GM20000 (cell line): ENCODE results near the gene TMEM86A.

Experiments
- DNase-seq: peaks from one replicate; pipeline ENCODE4 v3.0.0; 2012; ENCODE audit warnings: low spot score
- TF ChIP-seq, protein P1 (sequence below): IDR thresholded peaks from 2 replicates; pipeline ENCODE4 v1.5.1; 2012; ENCODE audit warnings: mild to moderate bottlenecking, control low read depth; ENCODE audit errors: extremely low read depth, missing control alignments

The TMEM86A gene

DNA sequence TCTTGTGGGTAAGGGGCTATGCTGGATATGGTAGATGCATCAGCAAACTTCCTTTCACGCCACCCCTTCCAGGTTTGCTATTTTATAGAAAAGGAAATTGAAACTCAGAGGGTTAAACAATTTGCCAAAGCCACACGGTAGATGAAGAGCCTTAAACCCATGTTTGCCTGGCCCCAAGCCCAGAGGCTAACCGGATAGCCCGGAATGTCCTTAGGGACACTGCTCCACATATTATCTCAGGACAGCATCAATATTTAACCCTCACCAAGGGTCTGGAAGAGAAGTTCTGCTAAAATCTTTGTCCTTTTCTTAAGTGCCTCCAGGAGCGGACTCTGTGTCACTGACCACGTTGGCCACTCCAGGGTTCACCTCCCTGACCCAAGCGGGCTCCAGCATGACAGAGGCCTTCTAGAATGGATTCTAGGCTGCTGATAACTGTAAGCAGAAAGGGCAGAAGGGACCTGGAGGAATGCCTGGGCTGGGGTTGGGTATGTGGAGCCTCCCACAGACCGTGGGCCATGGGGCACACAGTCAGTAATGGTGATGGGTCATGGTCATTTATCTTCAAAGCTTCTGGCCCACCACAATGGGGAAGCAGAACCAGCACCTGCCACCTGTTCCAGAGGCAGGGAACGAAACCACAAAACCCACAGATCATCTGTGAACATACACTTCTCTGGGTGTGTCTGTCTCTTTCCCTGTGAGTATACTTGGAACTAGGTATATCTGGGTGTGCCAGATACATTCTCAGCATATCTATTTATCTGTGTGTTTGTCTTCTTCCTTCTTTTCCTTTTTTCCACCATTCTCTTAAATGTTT lies 5.4 kb upstream of the TMEM86A start:
- DNase-seq: no peak
- TF ChIP-seq, protein P1, sequence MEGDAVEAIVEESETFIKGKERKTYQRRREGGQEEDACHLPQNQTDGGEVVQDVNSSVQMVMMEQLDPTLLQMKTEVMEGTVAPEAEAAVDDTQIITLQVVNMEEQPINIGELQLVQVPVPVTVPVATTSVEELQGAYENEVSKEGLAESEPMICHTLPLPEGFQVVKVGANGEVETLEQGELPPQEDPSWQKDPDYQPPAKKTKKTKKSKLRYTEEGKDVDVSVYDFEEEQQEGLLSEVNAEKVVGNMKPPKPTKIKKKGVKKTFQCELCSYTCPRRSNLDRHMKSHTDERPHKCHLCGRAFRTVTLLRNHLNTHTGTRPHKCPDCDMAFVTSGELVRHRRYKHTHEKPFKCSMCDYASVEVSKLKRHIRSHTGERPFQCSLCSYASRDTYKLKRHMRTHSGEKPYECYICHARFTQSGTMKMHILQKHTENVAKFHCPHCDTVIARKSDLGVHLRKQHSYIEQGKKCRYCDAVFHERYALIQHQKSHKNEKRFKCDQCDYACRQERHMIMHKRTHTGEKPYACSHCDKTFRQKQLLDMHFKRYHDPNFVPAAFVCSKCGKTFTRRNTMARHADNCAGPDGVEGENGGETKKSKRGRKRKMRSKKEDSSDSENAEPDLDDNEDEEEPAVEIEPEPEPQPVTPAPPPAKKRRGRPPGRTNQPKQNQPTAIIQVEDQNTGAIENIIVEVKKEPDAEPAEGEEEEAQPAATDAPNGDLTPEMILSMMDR: no peak

DNA sequence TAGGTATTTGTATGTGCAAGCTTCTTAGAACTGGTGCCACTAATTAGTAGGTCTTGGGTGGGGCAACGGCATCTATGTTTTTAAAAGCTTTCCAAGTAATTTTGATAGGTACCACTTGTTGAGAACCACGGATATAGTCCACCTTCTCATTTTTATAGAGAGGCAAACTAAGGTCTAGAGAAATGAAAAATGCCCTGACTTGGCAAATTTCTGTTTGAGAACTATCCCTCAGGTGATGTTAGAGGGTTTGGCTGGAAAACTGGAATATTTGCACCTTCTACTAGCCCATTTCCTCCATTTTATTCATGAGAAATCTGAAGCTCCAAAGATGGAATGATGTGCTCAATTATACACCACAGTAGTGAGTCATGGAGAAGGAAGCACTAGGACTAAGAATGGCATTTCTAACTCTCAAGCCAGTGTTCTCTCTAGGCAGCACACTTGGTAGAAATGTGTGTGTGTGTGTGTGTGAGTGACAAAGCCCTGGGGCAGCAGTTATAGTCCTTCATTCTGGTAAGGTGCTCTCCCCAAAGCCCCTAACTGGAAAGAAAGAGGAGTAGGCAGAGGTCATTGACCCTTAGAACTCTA lies 1.8 kb upstream of the TMEM86A start:
- no peak for DNase-seq
- TF ChIP-seq, protein P1: no peak

DNA sequence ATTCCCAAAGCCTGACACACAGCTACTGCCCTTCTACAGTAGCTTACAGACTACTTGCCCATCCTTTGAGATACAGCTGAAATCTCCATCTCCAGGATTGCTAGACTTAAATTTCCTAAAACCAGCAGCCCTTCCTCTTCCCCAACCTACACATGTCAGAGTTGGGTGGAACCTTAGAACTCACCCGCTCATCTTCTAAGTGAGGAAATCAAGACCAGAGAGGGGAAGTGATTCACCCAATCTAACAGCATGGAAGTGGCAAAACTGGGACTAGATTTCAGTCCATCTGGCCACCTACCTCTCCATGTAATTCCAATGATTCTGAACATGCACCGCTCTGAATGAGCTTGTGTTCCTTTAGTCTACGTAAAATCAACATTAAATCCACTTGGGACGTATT lies 1.0 kb upstream of the TMEM86A start:
- TF ChIP-seq, protein P1: no peak
- DNase-seq: peak; percentile 1

DNA sequence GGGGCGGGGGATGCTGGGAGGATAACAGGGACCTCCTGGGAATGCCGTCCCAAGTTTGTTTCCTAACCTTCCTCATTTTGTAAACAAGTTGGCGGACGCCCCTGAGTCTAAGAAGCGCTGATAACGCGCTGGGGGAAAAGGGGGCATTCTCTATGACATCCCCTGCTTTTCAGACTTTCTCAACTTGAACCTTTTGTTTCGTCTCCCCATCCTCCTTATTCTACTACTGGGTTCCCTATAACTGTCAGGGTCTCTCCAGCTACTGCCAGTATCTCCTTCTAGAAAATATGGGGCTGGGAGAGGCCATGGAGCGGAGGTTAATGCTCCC lies 654 bp downstream of the TMEM86A start:
- TF ChIP-seq, protein P1: no peak
- DNase-seq: no peak

DNA sequence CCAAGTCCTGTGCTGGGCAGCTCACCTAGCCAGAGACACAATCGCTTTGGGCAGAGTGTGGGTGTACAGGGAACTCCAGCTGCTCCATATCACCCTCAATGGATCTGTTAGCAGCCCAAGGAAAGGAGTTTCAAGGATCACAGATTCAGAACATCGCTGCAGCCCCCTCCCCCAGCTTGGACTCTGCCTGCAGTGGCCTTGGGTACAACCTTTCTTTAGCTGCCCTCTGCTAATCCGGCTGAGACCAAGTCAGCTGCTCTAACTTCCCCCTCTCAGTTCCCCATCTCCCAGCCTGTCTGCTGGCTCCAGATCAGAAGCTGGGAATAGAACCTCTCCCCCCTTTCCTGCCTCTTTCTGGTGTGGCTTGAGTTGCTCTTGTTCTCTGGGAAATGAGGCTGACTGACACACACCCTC lies 1.3 kb downstream of the TMEM86A start:
- TF ChIP-seq, protein P1: no peak
- no peak for DNase-seq

DNA sequence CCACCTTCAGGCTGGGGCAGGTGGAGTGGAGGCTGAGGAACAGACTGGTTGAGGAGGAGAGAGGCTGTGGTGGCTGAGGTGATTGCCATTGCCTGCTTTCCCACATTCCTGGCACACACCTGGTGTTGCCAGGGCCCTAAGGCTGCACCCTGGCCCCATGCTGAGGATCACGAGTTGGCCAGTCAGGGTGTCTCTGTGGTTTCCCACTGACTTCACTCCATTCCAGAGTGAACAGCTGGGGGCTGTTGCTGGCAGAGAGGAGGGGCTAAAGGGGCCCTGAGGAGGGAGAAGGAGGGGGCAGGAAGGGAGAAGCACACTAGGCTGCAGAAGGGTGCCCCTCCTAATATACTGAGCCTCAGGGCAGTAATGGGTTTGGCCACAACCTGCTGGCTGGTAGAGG lies 1.8 kb downstream of the TMEM86A start:
- TF ChIP-seq, protein P1: no peak
- no peak for DNase-seq

DNA sequence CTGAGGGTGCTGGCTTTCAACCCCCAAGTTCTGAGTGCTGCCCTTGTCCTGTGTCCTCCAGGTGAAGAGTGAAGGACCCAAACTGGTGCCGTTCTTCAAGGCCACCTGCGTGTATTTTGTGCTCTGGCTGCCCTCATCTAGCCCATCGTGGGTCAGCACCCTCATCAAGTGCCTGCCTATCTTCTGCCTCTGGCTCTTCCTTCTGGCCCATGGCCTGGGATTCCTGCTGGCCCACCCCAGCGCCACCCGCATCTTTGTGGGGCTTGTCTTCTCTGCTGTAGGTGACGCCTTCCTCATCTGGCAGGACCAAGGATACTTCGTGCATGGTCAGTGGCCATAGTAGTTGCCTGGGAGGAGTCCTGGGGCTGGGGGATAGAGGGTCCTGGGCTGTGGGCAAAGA lies 2.3 kb downstream of the TMEM86A start:
- no peak for DNase-seq
- TF ChIP-seq, protein P1: no peak
